ENCODE measurements around the gene HERC2.
"Not testable (repeated sequence)": the region's sequence is repeated elsewhere in the genome, so short reads cannot be mapped to it uniquely, and the experiment has no call there.

- not testable (repeated sequence) for TF ChIP-seq CTCF, POLR2A (IDR thresholded peaks at IDR 0.05)
Measured at GRCh38 chr15:28365502-28365901, 43.5 kb upstream of the HERC2 start.
